ENCODE results near the gene TRIO. TPM values are rescaled to one million over a fixed set of nuclear protein-coding genes. Genes with fewer than 3 reads are reported as not detected.

TRIO gene
- total RNA-seq, 1 experiment from 2014 or later, result 99.8 TPM

DNA sequence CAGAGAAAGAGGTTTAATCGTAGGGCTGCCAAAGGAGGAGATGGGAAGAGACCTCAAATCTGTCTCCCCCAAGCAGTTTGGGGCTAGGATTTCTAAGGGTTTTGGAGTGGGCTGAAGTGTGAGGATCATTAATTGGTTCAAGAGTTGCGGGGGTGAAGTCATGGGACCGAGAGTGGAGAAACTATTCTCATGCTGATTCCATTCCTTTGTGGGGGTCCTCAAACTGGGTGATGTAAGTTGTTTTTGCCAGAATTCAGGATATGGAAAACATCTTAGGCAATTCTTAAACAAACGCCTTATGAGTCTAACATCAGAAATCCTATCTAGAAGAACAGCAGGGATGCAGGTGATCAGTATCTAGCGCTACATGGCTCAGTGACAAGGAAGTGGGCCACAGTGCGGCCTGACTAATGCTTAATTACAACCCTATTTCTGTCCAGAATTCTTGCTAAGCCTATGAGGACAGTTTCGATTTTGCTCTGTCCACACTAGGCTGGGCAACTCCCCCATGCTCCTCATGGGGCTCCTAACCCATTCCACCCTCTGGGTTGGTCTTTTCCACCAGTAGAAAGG, 27.7 kb upstream of the TRIO start:
- intact Hi-C loops (cut with micrococcal nuclease; ENCODE audit: unreplicated experiment), result no loop called here
- no peak overlapping the region for H3K27ac ChIP-seq (ENCODE audit: low read depth, low read length, poor library complexity, severe bottlenecking)

DNA sequence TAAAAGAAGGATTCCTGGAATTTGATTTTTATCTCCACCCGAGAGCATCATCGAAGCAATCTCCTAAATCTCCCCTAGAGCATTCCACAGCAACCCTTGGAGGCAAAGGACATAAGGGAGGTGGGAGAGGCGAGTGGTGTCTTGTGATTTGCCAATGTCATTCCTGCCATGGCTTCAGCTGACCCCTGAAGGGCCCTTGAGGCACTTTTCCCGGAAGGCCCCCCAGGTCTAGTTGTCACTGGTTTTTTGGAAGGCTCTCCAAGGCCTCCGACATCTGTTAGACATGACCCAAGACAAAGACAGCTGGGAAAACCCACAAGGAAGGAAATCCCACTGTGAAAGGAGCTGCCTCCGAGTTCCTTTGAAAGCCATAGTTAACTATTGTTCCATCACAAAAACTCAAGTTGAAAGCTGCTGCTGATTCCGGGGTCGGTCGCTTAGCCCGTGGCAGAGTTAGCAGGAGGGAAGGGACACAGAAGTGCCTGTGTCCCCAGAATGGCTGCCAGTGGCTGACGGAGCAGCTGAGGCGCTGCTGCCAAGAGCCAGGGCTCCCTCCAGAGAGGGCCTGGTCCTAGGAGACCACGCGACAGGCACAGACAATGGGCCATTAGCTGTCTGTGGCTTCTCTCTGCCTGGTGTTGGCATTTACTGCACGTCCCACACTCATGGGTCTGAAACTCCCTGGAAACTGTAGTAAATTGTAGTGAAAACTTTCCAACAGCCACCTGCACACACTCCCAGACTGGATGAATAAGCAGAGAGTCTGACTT, 24.4 kb upstream of the TRIO start:
- no TSS peak for BruUV-seq (replicated peaks)
- POLR2A ChIA-PET (ENCODE audit: low non-redundant PET), result no interaction called here
- intact Hi-C loops (cut with micrococcal nuclease; ENCODE audit: unreplicated experiment), result no loop called here
- TF ChIP-seq, protein P1, sequence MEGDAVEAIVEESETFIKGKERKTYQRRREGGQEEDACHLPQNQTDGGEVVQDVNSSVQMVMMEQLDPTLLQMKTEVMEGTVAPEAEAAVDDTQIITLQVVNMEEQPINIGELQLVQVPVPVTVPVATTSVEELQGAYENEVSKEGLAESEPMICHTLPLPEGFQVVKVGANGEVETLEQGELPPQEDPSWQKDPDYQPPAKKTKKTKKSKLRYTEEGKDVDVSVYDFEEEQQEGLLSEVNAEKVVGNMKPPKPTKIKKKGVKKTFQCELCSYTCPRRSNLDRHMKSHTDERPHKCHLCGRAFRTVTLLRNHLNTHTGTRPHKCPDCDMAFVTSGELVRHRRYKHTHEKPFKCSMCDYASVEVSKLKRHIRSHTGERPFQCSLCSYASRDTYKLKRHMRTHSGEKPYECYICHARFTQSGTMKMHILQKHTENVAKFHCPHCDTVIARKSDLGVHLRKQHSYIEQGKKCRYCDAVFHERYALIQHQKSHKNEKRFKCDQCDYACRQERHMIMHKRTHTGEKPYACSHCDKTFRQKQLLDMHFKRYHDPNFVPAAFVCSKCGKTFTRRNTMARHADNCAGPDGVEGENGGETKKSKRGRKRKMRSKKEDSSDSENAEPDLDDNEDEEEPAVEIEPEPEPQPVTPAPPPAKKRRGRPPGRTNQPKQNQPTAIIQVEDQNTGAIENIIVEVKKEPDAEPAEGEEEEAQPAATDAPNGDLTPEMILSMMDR (conservative IDR thresholded peaks at IDR 0.05; ENCODE audit: low read depth, low read length), result no peak
- no peak for TF ChIP-seq EZH2 (IDR thresholded peaks at IDR 0.05; ENCODE audit: borderline replicate concordance, low read depth, low read length, poor library complexity, severe bottlenecking)
- Histone ChIP-seq H3K36me3 (ENCODE audit: insufficient read depth, low read length, poor library complexity, severe bottlenecking) (no peaks in the 10 kb centered on the region), H3K4me3 (ENCODE audit: low read depth, low read length, poor library complexity, severe bottlenecking) (no peak overlapping the region), H3K27me3 (replicated peaks; ENCODE audit: insufficient read depth, low read depth, low read length, poor library complexity) (no peaks in the 10 kb centered on the region), H3K9me3 (ENCODE audit: low read depth, low read length, poor library complexity, severe bottlenecking) (no peaks in the 10 kb centered on the region), H3K27ac (ENCODE audit: low read depth, low read length, poor library complexity, severe bottlenecking) (no peak overlapping the region), H3K4me1 (ENCODE audit: insufficient read depth, low read length, poor library complexity, severe bottlenecking) (no peaks in the 10 kb centered on the region)
- peak; percentile 48 for DNase-seq (ENCODE audit: low spot score)
- CTCF ChIA-PET, result no interaction called here

More for the DNA sequence above, 27.7 kb upstream of the TRIO start:
- ChIA-PET POLR2A (ENCODE audit: low non-redundant PET) (no interaction called here), CTCF (no interaction called here)
- Histone ChIP-seq H3K4me3 (ENCODE audit: low read depth, low read length, poor library complexity, severe bottlenecking) (no peak overlapping the region), H3K36me3 (ENCODE audit: insufficient read depth, low read length, poor library complexity, severe bottlenecking) (no peaks in the 10 kb centered on the region), H3K9me3 (ENCODE audit: low read depth, low read length, poor library complexity, severe bottlenecking) (no peaks in the 10 kb centered on the region), H3K4me1 (ENCODE audit: insufficient read depth, low read length, poor library complexity, severe bottlenecking) (no peaks in the 10 kb centered on the region), H3K27me3 (replicated peaks; ENCODE audit: insufficient read depth, low read depth, low read length, poor library complexity) (no peaks in the 10 kb centered on the region)
- BruUV-seq (replicated peaks), result no TSS peak
- DNase-seq (ENCODE audit: low spot score), result no peak
- TF ChIP-seq, protein P1 (conservative IDR thresholded peaks at IDR 0.05; ENCODE audit: low read depth, low read length), result no peak
- TF ChIP-seq EZH2 (IDR thresholded peaks at IDR 0.05; ENCODE audit: borderline replicate concordance, low read depth, low read length, poor library complexity, severe bottlenecking), result no peak

GRCh38 chr5:14120176-14120575, 23.0 kb upstream of the TRIO start:
- Histone ChIP-seq H3K4me3 (ENCODE audit: low read depth, low read length, poor library complexity, severe bottlenecking) (no peak overlapping the region), H3K9me3 (ENCODE audit: low read depth, low read length, poor library complexity, severe bottlenecking) (no peaks in the 10 kb centered on the region), H3K4me1 (ENCODE audit: insufficient read depth, low read length, poor library complexity, severe bottlenecking) (no peaks in the 10 kb centered on the region), H3K36me3 (ENCODE audit: insufficient read depth, low read length, poor library complexity, severe bottlenecking) (no peaks in the 10 kb centered on the region), H3K27ac (ENCODE audit: low read depth, low read length, poor library complexity, severe bottlenecking) (no peak overlapping the region), H3K27me3 (replicated peaks; ENCODE audit: insufficient read depth, low read depth, low read length, poor library complexity) (no peaks in the 10 kb centered on the region)
- BruUV-seq (replicated peaks), result no TSS peak
- POLR2A ChIA-PET (ENCODE audit: low non-redundant PET), result no interaction called here
- DNase-seq (ENCODE audit: low spot score), result no peak
- TF ChIP-seq, protein P1 (conservative IDR thresholded peaks at IDR 0.05; ENCODE audit: low read depth, low read length), result no peak
- TF ChIP-seq EZH2 (IDR thresholded peaks at IDR 0.05; ENCODE audit: borderline replicate concordance, low read depth, low read length, poor library complexity, severe bottlenecking), result no peak
- intact Hi-C loops (cut with micrococcal nuclease; ENCODE audit: unreplicated experiment), result no loop called here
- CTCF ChIA-PET, result no interaction called here

All from A673 (cell line).